ENCODE data around the gene TRMT2B.
"Not testable (repeated sequence)": the region's sequence is repeated elsewhere in the genome, so short reads cannot be mapped to it uniquely, and the experiment has no call there.

Gene TRMT2B

DNA sequence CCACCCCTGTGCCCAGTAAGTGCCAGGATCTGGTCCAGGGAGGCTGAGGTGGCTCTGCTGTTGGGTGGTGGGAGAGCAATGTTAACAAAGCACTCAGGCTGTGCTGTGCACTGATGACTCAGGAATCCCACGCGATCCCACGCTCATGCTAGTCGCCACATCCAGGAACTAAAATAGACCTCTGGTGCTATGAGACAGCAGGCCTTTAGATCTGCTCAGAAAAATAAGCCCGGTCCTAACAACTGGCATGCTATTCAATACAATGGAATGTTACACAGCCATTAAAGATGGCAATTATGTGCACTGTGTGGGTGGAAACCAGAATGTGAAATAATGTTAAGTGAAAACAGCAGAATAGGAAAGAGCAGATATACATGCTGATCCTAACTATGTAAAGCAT lies 56.4 kb downstream of the TRMT2B start:
- no peak overlapping the region for H3K27ac ChIP-seq
- TF ChIP-seq ZFX (IDR thresholded peaks at IDR 0.05), result no peak
- TF ChIP-seq, protein P1, sequence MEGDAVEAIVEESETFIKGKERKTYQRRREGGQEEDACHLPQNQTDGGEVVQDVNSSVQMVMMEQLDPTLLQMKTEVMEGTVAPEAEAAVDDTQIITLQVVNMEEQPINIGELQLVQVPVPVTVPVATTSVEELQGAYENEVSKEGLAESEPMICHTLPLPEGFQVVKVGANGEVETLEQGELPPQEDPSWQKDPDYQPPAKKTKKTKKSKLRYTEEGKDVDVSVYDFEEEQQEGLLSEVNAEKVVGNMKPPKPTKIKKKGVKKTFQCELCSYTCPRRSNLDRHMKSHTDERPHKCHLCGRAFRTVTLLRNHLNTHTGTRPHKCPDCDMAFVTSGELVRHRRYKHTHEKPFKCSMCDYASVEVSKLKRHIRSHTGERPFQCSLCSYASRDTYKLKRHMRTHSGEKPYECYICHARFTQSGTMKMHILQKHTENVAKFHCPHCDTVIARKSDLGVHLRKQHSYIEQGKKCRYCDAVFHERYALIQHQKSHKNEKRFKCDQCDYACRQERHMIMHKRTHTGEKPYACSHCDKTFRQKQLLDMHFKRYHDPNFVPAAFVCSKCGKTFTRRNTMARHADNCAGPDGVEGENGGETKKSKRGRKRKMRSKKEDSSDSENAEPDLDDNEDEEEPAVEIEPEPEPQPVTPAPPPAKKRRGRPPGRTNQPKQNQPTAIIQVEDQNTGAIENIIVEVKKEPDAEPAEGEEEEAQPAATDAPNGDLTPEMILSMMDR (conservative IDR thresholded peaks at IDR 0.05), result no peak

DNA sequence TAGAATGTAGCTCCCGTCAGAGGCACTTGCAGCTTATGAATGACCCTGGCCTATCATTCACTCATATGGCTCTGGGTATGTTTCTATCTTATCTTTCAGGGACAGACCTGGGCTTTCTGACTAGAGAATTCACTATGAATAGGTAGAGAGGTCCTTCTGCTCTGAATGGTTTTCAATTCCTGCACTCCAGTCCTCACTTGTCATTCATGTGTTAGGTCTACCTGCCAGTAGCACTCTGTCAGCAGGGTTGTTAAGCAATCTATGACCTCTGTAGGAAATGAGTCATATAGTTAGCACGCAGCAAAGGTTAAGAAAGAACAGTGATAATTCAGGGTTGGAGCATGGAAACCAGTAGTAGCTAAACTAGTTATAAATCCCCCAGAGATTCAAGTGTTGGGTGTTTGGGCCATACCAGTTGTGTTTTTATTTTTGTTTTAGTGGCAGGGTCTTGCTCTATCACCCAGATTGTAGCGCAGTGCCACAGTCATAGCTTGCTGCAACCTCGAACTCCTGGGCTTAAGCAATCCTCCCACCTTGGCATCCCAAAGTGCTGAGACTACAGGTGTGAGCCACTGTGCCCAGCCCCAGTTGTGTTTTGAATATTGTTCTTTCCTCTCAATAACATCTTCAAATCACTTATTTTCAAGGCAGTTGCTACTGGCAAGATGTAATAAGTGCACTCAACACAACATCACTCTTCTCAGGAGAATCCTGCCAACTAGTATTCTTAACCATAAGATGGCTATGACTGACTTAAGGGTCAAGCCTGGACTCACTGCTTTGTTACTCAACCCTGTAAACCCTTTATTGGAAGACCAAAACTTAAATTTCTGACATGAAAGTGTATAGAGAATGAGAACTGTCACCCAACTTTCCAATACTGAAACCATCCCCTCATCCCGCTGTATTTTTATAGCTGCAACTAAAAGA lies 57.3 kb downstream of the TRMT2B start:
- TF ChIP-seq, protein P1 (conservative IDR thresholded peaks at IDR 0.05), result no peak
- TF ChIP-seq ZFX (IDR thresholded peaks at IDR 0.05), result no peak
- H3K27ac ChIP-seq, result no peak overlapping the region

DNA sequence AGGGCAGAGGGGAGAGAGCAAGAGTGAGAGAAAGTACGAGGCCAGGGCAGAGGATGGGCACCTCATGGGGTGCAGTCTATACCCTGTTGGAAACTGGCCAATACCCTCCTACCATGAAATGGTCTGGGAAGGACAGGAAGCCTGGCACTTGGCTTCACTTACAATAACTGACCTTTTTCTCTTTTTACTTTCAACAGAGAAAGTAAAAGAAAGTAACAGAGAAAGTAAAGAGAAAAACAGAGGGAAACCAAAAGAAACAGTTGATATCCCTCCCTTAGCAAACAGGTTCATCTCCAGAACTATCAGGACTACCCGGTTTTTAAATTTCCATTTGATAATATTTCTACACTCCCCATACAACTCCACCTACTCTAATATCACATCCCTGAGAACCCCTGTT lies 61.8 kb downstream of the TRMT2B start:
- TF ChIP-seq ZFX (IDR thresholded peaks at IDR 0.05), result no peak
- TF ChIP-seq, protein P1 (conservative IDR thresholded peaks at IDR 0.05), result no peak

DNA sequence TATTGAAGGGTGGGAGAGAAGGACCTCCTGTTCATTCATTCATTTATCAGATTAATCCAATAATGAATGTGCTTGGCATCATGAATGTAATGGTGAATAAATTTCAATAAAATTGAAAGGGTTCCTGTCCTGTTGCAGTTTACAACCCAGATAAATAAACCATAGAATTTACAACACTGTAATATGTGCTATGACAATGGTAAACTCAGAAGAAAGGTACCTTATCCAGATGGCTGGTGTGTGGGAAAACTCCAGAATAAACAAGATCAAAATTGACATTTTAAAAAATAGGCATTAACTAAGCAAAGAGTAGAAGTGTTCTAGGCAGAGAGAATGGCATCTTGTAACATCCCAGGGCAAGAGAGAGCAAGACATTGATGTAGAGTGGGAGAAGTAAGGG lies 67.1 kb downstream of the TRMT2B start:
- TF ChIP-seq, protein P1 (conservative IDR thresholded peaks at IDR 0.05), result no peak
- no peak for TF ChIP-seq ZFX (IDR thresholded peaks at IDR 0.05)
- no peak overlapping the region for H3K27ac ChIP-seq

More for the DNA sequence above, 61.8 kb downstream of the TRMT2B start:
- no peak overlapping the region for H3K27ac ChIP-seq

DNA sequence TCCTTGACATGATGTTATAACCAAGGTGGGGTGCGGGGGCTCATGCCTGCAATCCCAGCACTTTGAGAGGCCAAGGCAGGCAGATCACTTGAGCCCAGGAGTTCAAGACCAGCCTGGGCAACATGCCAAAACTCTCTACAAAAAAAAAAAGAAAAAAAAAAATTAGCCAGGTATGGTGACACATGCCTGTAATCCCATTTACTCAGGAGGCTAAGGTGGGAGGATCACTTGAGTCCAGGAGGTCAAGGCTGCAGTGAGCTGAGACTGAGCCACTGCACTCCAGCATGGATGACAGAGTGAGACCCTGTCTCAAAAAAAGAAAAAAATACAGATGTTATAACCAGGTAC lies 70.4 kb downstream of the TRMT2B start:
- not testable (repeated sequence) for H3K27ac ChIP-seq

DNA sequence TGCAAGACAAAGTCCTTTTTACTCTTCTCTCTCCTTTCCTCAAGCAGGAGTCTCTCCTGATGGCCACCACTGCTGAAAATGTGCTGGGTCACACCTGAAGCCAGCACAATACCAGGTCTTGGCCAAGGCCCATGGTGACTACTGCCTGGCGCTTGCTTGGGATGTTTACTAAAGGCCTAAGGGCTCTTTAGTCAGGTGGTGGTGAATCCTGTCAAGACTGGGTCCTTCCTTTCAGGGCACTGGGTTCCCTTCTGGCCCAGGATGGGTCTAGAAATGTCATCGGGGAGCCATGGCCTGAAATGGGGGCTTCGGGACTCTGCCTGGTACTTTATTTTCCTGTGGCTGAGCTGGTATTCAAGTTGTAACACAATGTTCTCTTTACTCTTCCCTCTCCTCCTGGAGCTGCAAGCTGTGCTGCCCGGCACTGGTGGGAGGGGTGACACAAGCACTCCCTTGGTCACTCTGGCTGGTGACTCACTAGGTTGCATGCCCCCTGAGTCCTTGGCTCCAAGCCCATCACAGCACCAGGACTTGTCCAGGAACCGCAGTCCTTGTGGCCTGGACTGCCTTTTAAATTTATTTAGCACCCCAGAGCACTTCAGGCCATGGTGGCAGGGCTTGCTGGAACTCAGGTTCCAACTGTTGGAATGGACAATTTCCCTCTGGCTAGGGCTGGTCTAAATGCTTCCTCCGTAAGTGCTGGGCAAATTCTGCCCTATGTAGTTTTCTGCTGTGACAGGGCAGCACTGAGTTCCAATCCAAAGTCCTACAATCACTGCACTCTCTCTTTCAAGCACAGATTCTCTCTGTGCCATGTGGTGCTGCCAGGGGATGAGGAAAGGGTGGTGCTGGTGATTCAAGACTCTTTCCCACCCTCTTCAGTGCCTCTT lies 71.1 kb downstream of the TRMT2B start:
- no peak for TF ChIP-seq ZFX (IDR thresholded peaks at IDR 0.05)
- TF ChIP-seq, protein P1 (conservative IDR thresholded peaks at IDR 0.05), result no peak
- no peak overlapping the region for H3K27ac ChIP-seq

DNA sequence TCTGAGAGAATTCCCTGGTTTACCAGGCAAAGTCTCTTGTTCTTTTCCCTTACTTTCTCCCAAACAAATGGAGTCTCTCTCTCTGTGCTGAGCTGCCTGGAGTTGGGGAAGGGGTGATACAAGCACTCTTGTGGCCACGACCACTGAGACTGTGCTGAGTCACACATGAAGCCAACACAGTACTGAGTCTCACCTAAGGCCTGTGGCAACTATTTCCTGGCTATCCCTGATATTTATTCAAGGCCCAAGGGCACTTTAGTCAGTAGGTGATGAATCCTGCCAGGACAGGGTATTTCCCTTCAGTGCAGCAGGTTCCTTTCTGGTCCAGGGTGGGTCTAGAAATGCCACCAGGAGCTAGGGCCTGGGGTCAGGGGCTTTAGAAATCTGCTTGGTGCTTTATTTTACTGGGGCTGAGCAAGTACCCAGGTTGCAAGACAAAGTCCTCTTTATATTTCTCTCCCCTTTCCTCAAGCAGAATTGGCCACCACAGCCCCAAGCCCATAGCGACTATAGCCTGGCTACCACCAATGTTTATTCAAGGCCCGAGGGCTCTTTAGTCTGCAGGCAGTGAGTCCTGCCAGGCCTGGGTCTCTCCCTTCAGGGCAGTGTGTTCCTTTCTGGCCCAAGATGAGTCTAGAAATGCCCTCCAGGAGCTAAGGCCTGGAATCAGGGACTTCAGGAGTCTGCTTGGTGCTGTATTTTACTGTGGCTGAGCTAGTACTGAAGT lies 71.9 kb downstream of the TRMT2B start:
- H3K27ac ChIP-seq, result no peak overlapping the region

More for the DNA sequence above, 71.9 kb downstream of the TRMT2B start:
- no peak for TF ChIP-seq ZFX (IDR thresholded peaks at IDR 0.05)
- TF ChIP-seq, protein P1 (conservative IDR thresholded peaks at IDR 0.05), result no peak

All from C4-2B (cell line).